NT2/D1 (cell line): ENCODE measurements around the gene HSCB.

Experiments
- SUZ12 ChIP-seq: IDR thresholded peaks from 2 replicates; pipeline ENCODE4 v1.6.1; 2011; ENCODE audit not compliant: insufficient read length, insufficient read depth; ENCODE audit errors: extremely low read depth
- YY1 ChIP-seq: IDR thresholded peaks from 2 replicates; pipeline ENCODE4 v1.6.1; 2011; ENCODE audit not compliant: insufficient read length, insufficient read depth

- TF ChIP-seq SUZ12: no peak
- TF ChIP-seq YY1: no peak
Observed at GRCh38 chr22:28703436-28703835, 38.4 kb upstream of the HSCB start.
